GM21619 (cell line): ENCODE data around the gene S100A12.

Source experiments
- ATAC-seq: cut with Tn5 transposase; IDR thresholded peaks from one replicate; pipeline ENCODE4 v1.9.1; 2021; ENCODE audit not compliant: unreplicated experiment

S100A12 gene

GRCh38 chr1:153397051-153397923 lies 21.9 kb upstream of the S100A12 start:
- no peak for ATAC-seq

- ATAC-seq: no peak
These were observed 21.0 kb upstream of the S100A12 start for GRCh38 chr1:153396461-153396860.

GRCh38 chr1:153395776-153396175 lies 20.4 kb upstream of the S100A12 start:
- ATAC-seq: no peak

GRCh38 chr1:153395136-153395685 lies 19.8 kb upstream of the S100A12 start:
- ATAC-seq: no peak

- ATAC-seq: no peak
These were observed 19.0 kb upstream of the S100A12 start for GRCh38 chr1:153394391-153394790.

- no peak for ATAC-seq
These were observed 18.5 kb upstream of the S100A12 start for GRCh38 chr1:153393926-153394325.

GRCh38 chr1:153392822-153393221 lies 17.4 kb upstream of the S100A12 start:
- ATAC-seq: no peak

- no peak for ATAC-seq
These were observed 16.8 kb upstream of the S100A12 start for GRCh38 chr1:153392258-153392657.

GRCh38 chr1:153390938-153391710 lies 15.7 kb upstream of the S100A12 start, which contains the start of gene S100A8:
S100A8 (minus strand) TSS chr1:153391073; CDS start chr1:153390535, 538 bp downstream.
- no peak for ATAC-seq

- no peak for ATAC-seq
These were observed 14.8 kb upstream of the S100A12 start for GRCh38 chr1:153389973-153390879.

GRCh38 chr1:153389401-153389800 lies 14.0 kb upstream of the S100A12 start:
- no peak for ATAC-seq

GRCh38 chr1:153387785-153388184 lies 12.4 kb upstream of the S100A12 start:
- ATAC-seq: no peak

GRCh38 chr1:153387001-153387400 lies 11.6 kb upstream of the S100A12 start:
- no peak for ATAC-seq

- no peak for ATAC-seq
These were observed 11.1 kb upstream of the S100A12 start for GRCh38 chr1:153386500-153386901.

GRCh38 chr1:153384958-153385580 lies 9.6 kb upstream of the S100A12 start:
- ATAC-seq: no peak

GRCh38 chr1:153380711-153381110 lies 5.3 kb upstream of the S100A12 start:
- no peak for ATAC-seq

- no peak for ATAC-seq
These were observed 4.2 kb upstream of the S100A12 start for GRCh38 chr1:153379591-153379990.

- no peak for ATAC-seq
These were observed 1.4 kb downstream of the S100A12 start for GRCh38 chr1:153374071-153374470.

GRCh38 chr1:153372571-153372970 lies 2.9 kb downstream of the S100A12 start:
- ATAC-seq: no peak

GRCh38 chr1:153371231-153371630 lies 4.2 kb downstream of the S100A12 start:
- ATAC-seq: no peak
